NCI-H1048 (cell line): ENCODE data around the gene DENND5A.
"Not testable (repeated sequence)": the region's sequence is repeated elsewhere in the genome, so short reads cannot be mapped to it uniquely, and the experiment has no call there.

Experiments
- DNase-seq: peaks from one replicate; lab custom pipeline; 2025; lab: John Stamatoyannopoulos, UW

The DENND5A gene

DNA sequence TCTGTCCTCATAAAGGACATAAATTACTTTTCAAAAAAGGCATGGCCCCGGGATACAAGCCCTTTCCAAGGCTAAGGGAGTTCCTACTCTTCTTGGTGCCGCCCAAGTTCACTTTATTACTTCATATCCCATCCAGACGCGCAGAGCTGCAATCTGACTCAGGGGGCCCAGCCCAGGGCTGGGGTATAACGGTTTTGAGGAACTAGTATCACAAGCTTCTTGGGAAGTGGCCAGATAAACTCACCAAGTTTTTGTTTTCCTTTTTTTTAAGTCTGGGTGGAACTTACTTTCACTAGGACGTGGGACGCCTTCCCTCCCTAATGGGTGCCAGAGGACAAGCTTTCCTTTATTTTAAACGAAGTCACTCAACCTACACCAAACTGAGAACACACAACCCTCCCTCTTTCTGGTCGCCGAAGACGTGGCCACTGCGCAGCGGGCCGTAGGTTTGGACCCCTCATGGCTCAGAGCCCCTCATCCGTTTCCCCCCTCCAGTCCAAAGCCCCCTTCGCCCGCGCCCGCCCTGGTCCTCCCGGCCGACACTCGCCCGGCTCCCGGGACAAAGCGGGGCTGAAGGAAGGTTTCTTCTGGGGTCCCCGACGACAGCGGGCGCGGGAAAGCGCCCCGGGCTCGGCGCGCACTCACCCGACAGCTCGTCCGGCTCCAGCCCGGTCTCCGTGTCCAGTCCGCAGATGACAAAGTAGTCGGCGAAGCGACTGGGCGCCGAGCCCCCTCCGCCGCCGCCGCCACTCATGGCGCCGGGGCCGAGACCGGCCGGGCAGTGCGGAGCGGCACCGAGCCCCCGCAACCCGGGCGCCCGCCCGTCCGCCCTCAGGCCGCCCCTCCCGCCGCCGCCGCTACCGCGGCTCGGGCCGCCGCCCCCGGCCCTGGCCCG, 587 bp downstream of the DENND5A start:
- no peak for DNase-seq

GRCh38 chr11:9263840-9264315, 1.3 kb downstream of the DENND5A start:
- DNase-seq, result no peak

- DNase-seq, result not testable (repeated sequence)
Measured at GRCh38 chr11:9260838-9261146, 4.4 kb downstream of the DENND5A start.

DNA sequence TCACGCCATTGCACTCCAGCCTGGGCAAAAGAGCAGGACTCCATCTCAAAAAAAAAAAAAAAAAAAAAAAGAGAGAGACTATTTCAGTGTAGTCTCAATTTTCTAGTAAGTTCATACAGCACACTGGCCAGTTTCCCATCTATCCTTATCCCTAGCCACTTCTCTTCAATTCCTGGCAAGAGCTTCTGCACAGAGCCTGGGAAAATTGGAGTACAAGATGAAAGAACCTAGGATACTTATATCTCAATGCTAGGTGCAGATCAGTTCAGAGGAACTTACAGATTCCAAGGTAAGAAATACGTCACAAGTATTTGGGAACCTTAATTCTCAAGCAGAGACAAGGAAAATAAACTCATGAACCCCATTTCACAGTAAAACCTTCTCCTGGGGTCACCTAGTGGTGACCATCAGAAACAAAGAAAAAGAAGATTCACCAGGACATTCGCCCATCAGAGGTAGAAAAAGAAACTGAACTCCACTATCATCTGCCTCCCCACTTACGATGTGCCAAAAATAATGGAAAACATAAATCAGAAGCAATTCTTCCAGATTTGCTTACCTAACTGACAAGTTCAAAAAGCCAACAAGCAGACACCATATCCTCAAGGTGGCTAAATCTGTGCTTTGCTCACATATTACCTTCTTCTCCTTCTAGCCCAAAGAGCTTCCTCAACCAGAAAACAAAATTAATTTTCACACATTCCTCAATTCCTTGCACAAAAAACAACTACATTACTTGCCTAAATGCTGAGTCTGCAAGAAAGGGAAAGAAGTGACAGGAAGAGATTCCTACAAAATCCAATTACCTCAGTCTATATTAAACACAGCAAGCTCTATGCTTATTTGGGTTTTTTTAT, 4.9 kb downstream of the DENND5A start:
- DNase-seq, result no peak

- not testable (repeated sequence) for DNase-seq
Measured at GRCh38 chr11:9258279-9258678, 6.9 kb downstream of the DENND5A start.

GRCh38 chr11:9254416-9254815, 10.7 kb downstream of the DENND5A start:
- DNase-seq, result no peak

DNA sequence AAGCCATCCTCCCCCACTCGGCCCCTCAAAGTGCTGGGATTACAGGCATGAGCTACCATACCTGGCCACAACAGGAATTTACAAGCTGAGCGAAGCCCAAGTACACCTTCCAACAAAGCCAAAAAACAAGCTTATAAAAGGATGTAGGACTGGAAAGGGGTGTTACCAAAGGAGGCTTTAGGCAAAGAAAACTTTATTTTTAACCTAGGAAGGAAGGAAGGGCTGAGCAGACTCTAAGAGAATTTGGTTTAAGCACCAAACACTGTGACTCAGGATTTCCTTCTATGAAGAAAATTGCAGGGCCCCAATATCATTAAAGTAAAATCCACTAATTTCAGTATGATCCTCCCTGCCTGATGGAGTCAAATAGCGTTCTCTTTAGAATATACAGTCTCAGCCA, 12.1 kb downstream of the DENND5A start:
- DNase-seq, result no peak

- no peak for DNase-seq
Measured at GRCh38 chr11:9251311-9251710, 13.8 kb downstream of the DENND5A start.

- no peak for DNase-seq
Measured at GRCh38 chr11:9250139-9250582, 15.0 kb downstream of the DENND5A start.

DNA sequence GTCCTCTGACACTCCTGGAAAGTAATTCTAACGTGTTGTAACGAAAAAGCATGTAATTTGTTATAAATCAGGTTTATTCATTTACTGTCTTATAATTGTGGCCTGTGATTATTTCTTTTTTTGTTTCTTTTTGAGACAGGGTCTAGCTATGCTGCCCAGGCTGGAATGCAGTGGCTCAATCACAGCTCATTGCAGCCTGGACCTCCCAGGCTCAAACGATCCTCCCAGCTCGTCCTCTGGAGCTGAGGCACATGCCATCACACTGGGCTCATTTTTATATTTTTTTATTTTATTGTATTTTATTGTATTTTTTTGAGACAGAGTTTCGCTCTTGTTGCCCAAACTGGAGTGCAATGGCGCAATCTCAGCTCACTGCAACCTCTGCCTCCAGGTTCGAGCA, 15.9 kb downstream of the DENND5A start:
- DNase-seq, result no peak

DNA sequence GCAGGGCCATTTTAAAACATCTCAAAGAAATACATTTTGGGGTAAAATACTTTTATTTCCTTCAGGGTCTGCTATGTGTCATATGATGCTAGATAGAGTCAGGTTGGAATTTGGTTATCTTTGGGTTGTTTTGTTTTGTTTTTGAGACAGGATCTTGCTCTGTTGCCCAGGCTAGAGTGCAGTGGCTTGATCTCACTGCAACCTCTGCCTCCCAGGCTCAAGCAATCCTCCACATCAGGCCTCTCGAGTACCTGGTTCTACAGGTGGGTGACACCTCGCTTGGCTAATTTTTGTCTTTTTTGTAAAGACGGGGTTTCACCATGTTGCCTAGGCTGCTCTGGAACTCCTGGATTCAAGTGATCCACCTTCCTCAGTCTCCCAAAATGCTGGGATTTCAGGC, 17.3 kb downstream of the DENND5A start:
- no peak for DNase-seq

- not testable (repeated sequence) for DNase-seq
Measured at GRCh38 chr11:9236242-9236641, 28.9 kb downstream of the DENND5A start.

DNA sequence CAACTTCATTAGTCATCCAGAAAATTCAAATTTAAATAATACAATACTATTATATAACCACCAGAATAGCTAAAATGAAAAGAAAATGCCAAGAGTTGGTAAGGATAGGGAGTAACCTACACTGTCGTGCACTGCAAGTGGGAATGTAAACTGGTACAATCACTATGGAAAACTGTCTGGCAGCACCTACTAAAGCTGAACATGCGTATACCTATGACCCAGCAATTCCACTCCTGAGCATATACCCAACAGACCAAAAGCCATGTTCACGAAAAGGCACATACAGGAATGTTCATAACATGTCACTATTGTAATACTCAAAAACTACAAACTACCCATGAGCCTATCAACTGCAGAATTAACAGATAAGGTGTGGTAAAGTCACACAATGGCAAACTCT, 32.7 kb downstream of the DENND5A start:
- DNase-seq, result no peak

GRCh38 chr11:9231848-9232177, 33.3 kb downstream of the DENND5A start:
- DNase-seq, result no peak

DNA sequence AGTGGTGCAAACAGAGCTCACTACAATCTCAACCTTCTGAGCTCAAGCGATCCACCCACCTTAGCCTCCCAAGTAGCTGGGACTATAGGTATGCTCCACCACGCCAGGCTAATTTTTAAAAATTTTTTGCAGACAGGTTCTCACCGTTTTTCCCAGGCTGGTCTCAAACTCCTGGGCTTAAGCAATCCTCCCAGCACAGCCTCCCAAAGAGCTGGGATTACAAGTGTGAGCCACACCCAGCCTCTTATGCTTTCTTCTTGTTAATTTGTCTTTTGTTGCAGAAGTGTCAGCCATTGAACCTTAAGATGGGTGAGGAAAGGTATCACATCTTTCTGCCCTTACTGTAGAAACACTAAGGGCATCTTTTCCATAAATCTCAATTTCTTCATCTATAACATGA, 34.9 kb downstream of the DENND5A start:
- no peak for DNase-seq

GRCh38 chr11:9228091-9228490, 37.1 kb downstream of the DENND5A start:
- DNase-seq, result no peak

DNA sequence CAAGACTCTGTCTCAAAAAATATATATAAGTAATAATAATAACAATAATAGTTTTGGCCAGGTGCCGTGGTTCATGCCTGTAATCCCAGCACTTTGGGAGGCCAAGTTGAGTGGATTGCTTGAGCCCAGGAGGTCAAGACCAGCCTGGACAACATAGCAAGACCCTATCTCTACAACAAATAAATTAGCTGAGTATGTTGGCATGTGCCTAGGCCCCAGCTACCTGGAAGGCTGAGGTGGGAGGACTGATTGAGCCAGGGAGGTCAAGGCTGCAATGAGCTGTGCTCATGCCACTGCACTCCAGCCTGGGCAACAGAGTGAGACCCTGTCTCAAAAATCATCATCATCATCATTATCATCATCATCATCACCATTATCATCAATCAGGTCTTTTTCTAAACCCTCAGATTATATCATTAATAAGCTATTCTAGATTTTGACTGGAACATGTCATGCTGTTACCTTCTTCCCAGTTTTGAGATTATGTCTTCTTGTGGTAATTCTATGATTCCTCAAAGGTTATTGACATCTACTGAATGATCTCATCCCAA, 39.3 kb downstream of the DENND5A start:
- DNase-seq, result no peak

DNA sequence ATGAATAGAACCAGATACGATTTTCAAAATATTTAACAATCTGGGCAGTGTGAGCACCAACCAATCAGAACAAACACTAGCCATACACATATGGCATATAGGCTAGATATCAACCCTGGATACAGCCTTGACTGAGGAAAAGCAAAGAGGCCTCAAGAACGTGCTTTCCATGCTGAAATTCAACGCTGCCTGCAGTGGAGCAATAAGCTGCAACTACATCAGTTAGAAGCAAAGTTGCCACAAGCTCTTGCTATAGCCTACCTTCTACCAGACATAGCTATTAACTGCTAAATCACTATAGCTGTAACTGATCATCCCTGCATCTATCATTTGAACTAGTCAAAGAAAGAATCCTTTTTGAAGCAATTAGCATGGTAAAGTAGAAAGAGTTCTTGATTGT, 42.5 kb downstream of the DENND5A start:
- no peak for DNase-seq

GRCh38 chr11:9220853-9221252, 44.3 kb downstream of the DENND5A start:
- not testable (repeated sequence) for DNase-seq

- no peak for DNase-seq
Measured at GRCh38 chr11:9219572-9219971, 45.6 kb downstream of the DENND5A start.

DNA sequence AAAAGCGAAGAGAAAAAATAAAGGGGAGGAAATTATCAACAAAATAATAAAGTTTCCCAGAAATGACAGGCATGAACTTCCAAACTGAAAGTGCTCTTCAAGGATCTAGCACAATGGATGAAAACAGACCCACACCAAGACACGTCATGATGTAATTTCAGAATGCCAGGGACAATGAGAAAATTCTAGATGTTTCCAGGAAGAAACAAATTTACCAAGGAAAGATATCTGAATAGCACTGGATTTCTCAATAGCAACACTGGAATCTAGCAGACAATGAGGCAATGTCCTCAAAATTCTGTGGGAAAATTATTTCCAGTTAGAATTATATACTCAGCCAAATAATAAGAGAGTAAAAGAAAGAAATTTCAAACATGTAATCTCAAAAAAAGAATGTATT, 46.0 kb downstream of the DENND5A start:
- no peak for DNase-seq

DNA sequence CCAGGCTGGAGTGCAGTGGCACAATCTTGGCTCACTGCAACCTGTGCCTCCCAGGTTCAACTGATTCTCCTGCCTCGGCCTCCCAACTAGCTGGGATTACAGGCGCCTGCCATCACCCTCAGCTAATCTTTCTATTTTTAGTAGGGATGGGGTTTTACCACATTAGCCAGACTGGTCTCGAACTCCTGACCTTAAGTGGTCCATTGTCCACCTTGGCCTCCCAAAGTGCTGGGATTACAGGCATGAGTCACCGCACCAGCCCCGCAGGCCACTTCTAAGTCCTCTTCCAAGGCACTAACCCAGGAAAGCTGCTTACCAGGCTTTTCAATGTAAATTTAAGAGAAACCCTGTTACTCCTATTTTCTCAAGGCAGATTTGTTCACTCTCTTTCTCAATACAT, 50.4 kb downstream of the DENND5A start:
- DNase-seq, result no peak

GRCh38 chr11:9211322-9211721, 53.8 kb downstream of the DENND5A start:
- no peak for DNase-seq
